Psoas muscle (tissue), 8 donors: ENCODE data around the gene OS9. TPM values are rescaled to one million over a fixed set of nuclear protein-coding genes. Genes with fewer than 3 reads are reported as not detected.

ENCODE experiments used
- ATAC-seq, 4 donors: fragments of 200-7000 bp; cut with Tn5 transposase; one replicate each; pipeline ENCODE4 v1.9.1; 2020; ENCODE audit warnings: moderate library complexity in 3 of 4, mild to moderate bottlenecking in 2 of 4
- DNase-seq, 2 donors: peaks; one replicate each; pipeline ENCODE4 v3.0.0-alpha.2; 2020
- H3K27ac ChIP-seq: fragments of 200-600 bp; one replicate; pipeline ENCODE4 v1.8.0; 2022
- H3K27me3 ChIP-seq, 3 donors: fragments of 200-600 bp in 1 of 3; one replicate each; pipeline versions ENCODE4 v1.6.1 to v1.8.0; 2013 to 2022; ENCODE audit warnings: low read length in 2 of 3, mild to moderate bottlenecking in 2 of 3, moderate library complexity in 1 of 3; ENCODE audit not compliant: insufficient read depth in 3 of 3
- H3K36me3 ChIP-seq, 2 donors: fragments of 200-600 bp in 1 of 2; one replicate each; pipeline versions ENCODE4 v1.6.1 to v1.8.0; 2013 to 2022; ENCODE audit warnings: low read depth in 1 of 2, mild to moderate bottlenecking in 1 of 2, moderate library complexity in 1 of 2; ENCODE audit not compliant: insufficient read depth in 1 of 2
- H3K4me1 ChIP-seq: fragments of 200-600 bp; one replicate; pipeline ENCODE4 v1.8.0; 2022
- H3K4me3 ChIP-seq: fragments of 200-600 bp; one replicate; pipeline ENCODE4 v1.8.0; 2022; ENCODE audit warnings: mild to moderate bottlenecking
- H3K9me3 ChIP-seq: fragments of 200-600 bp; one replicate; pipeline ENCODE4 v1.8.0; 2022
- WGBS, 3 donors: extraction: QIAGEN DNeasy Blood & Tissue Kit; methylation state at CpG; one replicate each; pipeline versions ENCODE4 v1.1.6 to v1.1.7; 2013; 5-methylcytosine and 5-hydroxymethylcytosine counted together
- intact Hi-C, 2 donors: fragments of 100-400 bp; cut with DNase I; formaldehyde crosslinking; loops; one replicate each; pipeline versions ENCODE4 v1.11.0 to v1.14.2; 2022
- polyA plus RNA-seq, 3 donors: library from polyadenylated mRNA; stranded (reverse); fragments of 200-250 nt; gene quantifications; one replicate each; pipeline ENCODE4 v1.2.3, GENCODE V29; 2013
- total RNA-seq, 4 donors: library from RNA; stranded (reverse); fragmentation: NEBNext Ultra II Directional in 2 of 4; extraction: Animal tissue kit (Norgen Biotek cat#: 25700) in 2 of 4; gene quantifications; one replicate each; pipeline versions ENCODE4 v1.2.1 to v1.2.4, GENCODE V29; 2021 to 2023
- TF ChIP-seq, protein P1 (sequence below): fragments of 200-600 bp; IDR thresholded peaks from one replicate; pipeline ENCODE4 v1.8.0; 2022; ENCODE audit warnings: antibody characterized with exemption
- donor health status: healthy with polysubstance abuse.
- donor health status: DM: no; HTN: no; CAD: no; lungs with moderate emphysema.
- donor health status: Bipolar disorder and iron deficiency.
- donor health status: healthy.
- donor health status: DM: yes; HTN: yes; CAD: no.
- donor health status: DM: no; HTN: no; CAD: no.
- donor health status: DM: no; HTN: no; CAD: no.
- donor health status: DM: yes; HTN: yes; CAD: no.

OS9 gene
- total and polyA plus RNA-seq, 7 donors = 53.0 to 76.4 (median 63.8) TPM

DNA sequence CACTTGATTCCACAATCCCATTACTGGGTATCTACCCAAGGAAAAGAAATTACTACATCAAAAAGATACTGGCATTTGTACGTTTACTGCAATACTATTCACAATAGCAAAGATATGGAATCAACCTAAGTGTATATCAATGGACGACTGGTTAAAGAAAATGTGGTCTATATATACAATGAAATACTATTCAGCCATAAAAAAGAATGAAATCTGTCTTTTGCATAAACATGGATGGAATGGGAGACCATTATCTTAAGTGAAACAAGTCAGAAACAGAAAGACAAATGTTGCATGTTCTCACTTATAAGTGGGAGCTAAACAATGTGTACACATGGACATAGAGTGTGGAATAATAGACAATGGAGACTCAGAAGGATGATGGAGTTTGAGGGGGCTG is 5.0 kb upstream of the OS9 start:
- intact Hi-C loops = no loop called here
- TF ChIP-seq, protein P1, sequence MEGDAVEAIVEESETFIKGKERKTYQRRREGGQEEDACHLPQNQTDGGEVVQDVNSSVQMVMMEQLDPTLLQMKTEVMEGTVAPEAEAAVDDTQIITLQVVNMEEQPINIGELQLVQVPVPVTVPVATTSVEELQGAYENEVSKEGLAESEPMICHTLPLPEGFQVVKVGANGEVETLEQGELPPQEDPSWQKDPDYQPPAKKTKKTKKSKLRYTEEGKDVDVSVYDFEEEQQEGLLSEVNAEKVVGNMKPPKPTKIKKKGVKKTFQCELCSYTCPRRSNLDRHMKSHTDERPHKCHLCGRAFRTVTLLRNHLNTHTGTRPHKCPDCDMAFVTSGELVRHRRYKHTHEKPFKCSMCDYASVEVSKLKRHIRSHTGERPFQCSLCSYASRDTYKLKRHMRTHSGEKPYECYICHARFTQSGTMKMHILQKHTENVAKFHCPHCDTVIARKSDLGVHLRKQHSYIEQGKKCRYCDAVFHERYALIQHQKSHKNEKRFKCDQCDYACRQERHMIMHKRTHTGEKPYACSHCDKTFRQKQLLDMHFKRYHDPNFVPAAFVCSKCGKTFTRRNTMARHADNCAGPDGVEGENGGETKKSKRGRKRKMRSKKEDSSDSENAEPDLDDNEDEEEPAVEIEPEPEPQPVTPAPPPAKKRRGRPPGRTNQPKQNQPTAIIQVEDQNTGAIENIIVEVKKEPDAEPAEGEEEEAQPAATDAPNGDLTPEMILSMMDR = no peak
- no peak for ATAC-seq

DNA sequence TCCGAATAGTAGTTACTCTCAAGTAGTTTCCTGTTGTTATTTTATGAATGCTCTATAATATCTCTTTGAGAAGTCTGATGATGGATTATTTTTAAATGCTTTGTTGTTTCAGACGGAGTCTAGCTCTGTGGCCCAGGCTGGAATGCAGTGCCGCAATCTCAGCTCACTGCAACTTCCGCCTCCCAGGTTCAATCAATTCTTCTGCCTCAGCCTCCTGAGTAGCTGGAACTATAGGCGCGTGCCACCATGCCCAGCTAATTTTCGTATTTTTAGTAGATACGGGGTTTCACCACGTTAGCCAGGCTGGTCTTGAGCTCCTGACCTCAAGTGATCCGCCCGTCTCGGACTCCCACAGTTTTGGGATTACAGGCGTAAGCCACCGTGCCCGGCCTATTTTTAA is 1.4 kb upstream of the OS9 start:
- TF ChIP-seq, protein P1 = no peak
- Histone ChIP-seq H3K36me3 (peaks cover 9 to 22% of the 10 kb centered on the region in 2 donors), H3K4me1 (peaks cover 10% of the 10 kb centered on the region), H3K27ac (no peak overlapping the region), H3K27me3 (peaks cover 0 to 8% (median 0%) of the 10 kb centered on the region in 3 donors), H3K4me3 (no peak overlapping the region), H3K9me3 (no peaks in the 10 kb centered on the region)
- 90 to 93% (median 92%) methylated on average over 15 of the region's 15 CpGs for WGBS, 3 donors
- no peak for DNase-seq
- no peak for ATAC-seq
- intact Hi-C loops = loop anchor here in 1 of 2 donors (5.0 kb wide), 1 partner anchor 145 kb away; the partner anchor contains the start of gene DCTN2

More for the DNA sequence above, 5.0 kb upstream of the OS9 start:
- WGBS, 3 donors = 54 to 59% (median 56%) methylated on average over 2 of the region's 2 CpGs
- H3K36me3 ChIP-seq = no peaks in the 10 kb centered on the region
- H3K9me3 ChIP-seq = no peaks in the 10 kb centered on the region
- H3K4me1 ChIP-seq = peaks cover 6% of the 10 kb centered on the region
- H3K27me3 ChIP-seq = peaks cover 0 to 14% (median 0%) of the 10 kb centered on the region in 3 donors
- no peak for DNase-seq
- H3K27ac ChIP-seq = no peak overlapping the region
- H3K4me3 ChIP-seq = no peak overlapping the region

DNA sequence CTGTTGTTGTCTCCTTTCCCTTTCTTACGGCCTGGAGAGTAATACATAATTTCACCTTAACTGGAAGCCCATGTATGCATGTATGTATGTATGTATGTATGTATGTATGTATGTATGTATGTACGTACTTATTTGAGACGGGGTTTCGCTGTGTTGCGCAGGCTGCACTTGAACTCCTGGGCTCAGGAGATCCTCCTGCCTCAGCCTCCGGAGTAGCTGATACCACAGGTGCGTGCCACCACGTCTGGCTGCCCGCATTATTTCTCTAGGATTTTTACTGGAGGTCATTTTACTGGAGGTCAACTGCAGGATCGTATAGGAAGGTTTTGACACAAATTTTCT is 644 bp upstream of the OS9 start:
- Histone ChIP-seq H3K27ac (peak overlapping the region; percentile 24), H3K4me1 (peaks cover 10% of the 10 kb centered on the region), H3K27me3 (peaks cover 0 to 6% (median 0%) of the 10 kb centered on the region in 3 donors), H3K9me3 (no peaks in the 10 kb centered on the region), H3K36me3 (peaks cover 10 to 30% of the 10 kb centered on the region in 2 donors), H3K4me3 (peak overlapping the region; percentile 89)
- WGBS, 3 donors = 45 to 52% (median 48%) methylated on average over 10 of the region's 10 CpGs
- intact Hi-C loops = loop anchor here in 1 of 2 donors (5.0 kb wide), 1 partner anchor 146 kb away; the partner anchor contains the start of gene DCTN2
- TF ChIP-seq, protein P1 = no peak
- DNase-seq = no peak
- peak in 3 of 4 donors; percentile 1 to 6 (median 4) for ATAC-seq

DNA sequence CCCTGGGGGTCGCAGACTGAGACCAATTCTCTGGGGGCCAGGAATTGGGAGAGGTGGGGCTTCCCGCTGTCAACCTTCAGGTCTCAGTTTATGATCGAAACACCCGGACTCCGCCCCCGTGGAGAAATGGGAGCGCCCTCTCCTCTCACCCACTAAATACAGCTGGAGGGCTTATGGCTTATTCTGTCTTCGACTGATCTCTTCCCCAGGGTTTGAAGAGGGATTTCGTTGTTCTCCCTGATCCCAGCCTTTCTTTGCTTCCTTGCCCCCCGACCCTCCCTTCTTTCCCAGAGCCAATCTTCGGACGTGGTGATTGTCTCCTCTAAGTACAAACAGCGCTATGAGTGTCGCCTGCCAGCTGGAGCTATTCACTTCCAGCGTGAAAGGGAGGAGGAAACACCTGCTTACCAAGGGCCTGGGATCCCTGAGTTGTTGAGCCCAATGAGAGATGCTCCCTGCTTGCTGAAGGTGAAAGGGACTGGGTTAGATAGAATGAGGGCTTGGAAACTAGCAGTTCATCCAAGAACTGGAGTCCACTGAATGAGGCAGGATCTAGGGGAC is 607 bp downstream of the OS9 start:
- DNase-seq = no peak
- Histone ChIP-seq H3K36me3 (peaks cover 14 to 38% of the 10 kb centered on the region in 2 donors), H3K9me3 (no peaks in the 10 kb centered on the region), H3K4me3 (peak overlapping the region; percentile 89), H3K27me3 (peaks cover 0 to 6% (median 0%) of the 10 kb centered on the region in 3 donors), H3K27ac (peak overlapping the region; percentile 88), H3K4me1 (peaks cover 10% of the 10 kb centered on the region)
- 0 to 1% (median 1%) methylated on average over 15 of the region's 15 CpGs for WGBS, 3 donors
- TF ChIP-seq, protein P1 = no peak
- peak in 1 of 4 donors; percentile 2 for ATAC-seq
- intact Hi-C loops = loop anchor here in 1 of 2 donors (5.0 kb wide), 1 partner anchor 147 kb away; the partner anchor contains the start of gene DCTN2
